ENCODE measurements around the gene ST3GAL4. TPM values are rescaled to one million over a fixed set of nuclear protein-coding genes. Genes with fewer than 3 reads are reported as not detected.

ST3GAL4 gene
- total RNA-seq, 1 experiment from 2014 or later, result 198 TPM

GRCh38 chr11:126437731-126438130 is 82.2 kb downstream of the ST3GAL4 start:
- no peak for DNase-seq (ENCODE audit: low read depth, low spot score)
- in situ Hi-C loops (cut with HindIII; ENCODE audit: low pct_unique_long_range_greater_than_20kb, low sequenced_read_pairs), result no loop called here

GRCh38 chr11:126438272-126438671 is 82.8 kb downstream of the ST3GAL4 start:
- in situ Hi-C loops (cut with HindIII; ENCODE audit: low pct_unique_long_range_greater_than_20kb, low sequenced_read_pairs), result no loop called here
- DNase-seq (ENCODE audit: low read depth, low spot score), result no peak

- DNase-seq (ENCODE audit: low read depth, low spot score), result no peak
- in situ Hi-C loops (cut with HindIII; ENCODE audit: low pct_unique_long_range_greater_than_20kb, low sequenced_read_pairs), result no loop called here
Observed at GRCh38 chr11:126438691-126439090, 83.2 kb downstream of the ST3GAL4 start.

- in situ Hi-C loops (cut with HindIII; ENCODE audit: low pct_unique_long_range_greater_than_20kb, low sequenced_read_pairs), result no loop called here
- DNase-seq (ENCODE audit: low read depth, low spot score), result no peak
Observed at GRCh38 chr11:126440276-126440675, 84.8 kb downstream of the ST3GAL4 start.

- in situ Hi-C loops (cut with HindIII; ENCODE audit: low pct_unique_long_range_greater_than_20kb, low sequenced_read_pairs), result no loop called here
- DNase-seq (ENCODE audit: low read depth, low spot score), result peak; percentile 76
Observed at GRCh38 chr11:126440792-126441514, 85.5 kb downstream of the ST3GAL4 start.

GRCh38 chr11:126443120-126443519 is 87.6 kb downstream of the ST3GAL4 start:
- DNase-seq (ENCODE audit: low read depth, low spot score), result no peak
- in situ Hi-C loops (cut with HindIII; ENCODE audit: low pct_unique_long_range_greater_than_20kb, low sequenced_read_pairs), result no loop called here

GRCh38 chr11:126444072-126444471 is 88.6 kb downstream of the ST3GAL4 start:
- no peak for DNase-seq (ENCODE audit: low read depth, low spot score)
- in situ Hi-C loops (cut with HindIII; ENCODE audit: low pct_unique_long_range_greater_than_20kb, low sequenced_read_pairs), result no loop called here

GRCh38 chr11:126446581-126446980 is 91.1 kb downstream of the ST3GAL4 start:
- in situ Hi-C loops (cut with HindIII; ENCODE audit: low pct_unique_long_range_greater_than_20kb, low sequenced_read_pairs), result no loop called here
- DNase-seq (ENCODE audit: low read depth, low spot score), result no peak

GRCh38 chr11:126450198-126450597 is 94.7 kb downstream of the ST3GAL4 start:
- DNase-seq (ENCODE audit: low read depth, low spot score), result no peak
- in situ Hi-C loops (cut with HindIII; ENCODE audit: low pct_unique_long_range_greater_than_20kb, low sequenced_read_pairs), result no loop called here

GRCh38 chr11:126450806-126451205 is 95.3 kb downstream of the ST3GAL4 start:
- no peak for DNase-seq (ENCODE audit: low read depth, low spot score)
- in situ Hi-C loops (cut with HindIII; ENCODE audit: low pct_unique_long_range_greater_than_20kb, low sequenced_read_pairs), result no loop called here

- no peak for DNase-seq (ENCODE audit: low read depth, low spot score)
- in situ Hi-C loops (cut with HindIII; ENCODE audit: low pct_unique_long_range_greater_than_20kb, low sequenced_read_pairs), result no loop called here
Observed at GRCh38 chr11:126451211-126451802, 95.8 kb downstream of the ST3GAL4 start.

GRCh38 chr11:126452241-126453101 is 97.0 kb downstream of the ST3GAL4 start:
- in situ Hi-C loops (cut with HindIII; ENCODE audit: low pct_unique_long_range_greater_than_20kb, low sequenced_read_pairs), result no loop called here
- no peak for DNase-seq (ENCODE audit: low read depth, low spot score)

GRCh38 chr11:126456089-126456488 is 100.6 kb downstream of the ST3GAL4 start:
- no peak for DNase-seq (ENCODE audit: low read depth, low spot score)
- in situ Hi-C loops (cut with HindIII; ENCODE audit: low pct_unique_long_range_greater_than_20kb, low sequenced_read_pairs), result no loop called here

- in situ Hi-C loops (cut with HindIII; ENCODE audit: low pct_unique_long_range_greater_than_20kb, low sequenced_read_pairs), result no loop called here
Observed at GRCh38 chr11:126456783-126457542, 101.5 kb downstream of the ST3GAL4 start.

GRCh38 chr11:126457817-126458216 is 102.3 kb downstream of the ST3GAL4 start:
- in situ Hi-C loops (cut with HindIII; ENCODE audit: low pct_unique_long_range_greater_than_20kb, low sequenced_read_pairs), result no loop called here
- DNase-seq (ENCODE audit: low read depth, low spot score), result no peak

More at GRCh38 chr11:126456783-126457542, 101.5 kb downstream of the ST3GAL4 start:
- DNase-seq (ENCODE audit: low read depth, low spot score), result no peak

GRCh38 chr11:126459691-126460281 is 104.3 kb downstream of the ST3GAL4 start:
- no peak for DNase-seq (ENCODE audit: low read depth, low spot score)
- in situ Hi-C loops (cut with HindIII; ENCODE audit: low pct_unique_long_range_greater_than_20kb, low sequenced_read_pairs), result no loop called here

- in situ Hi-C loops (cut with HindIII; ENCODE audit: low pct_unique_long_range_greater_than_20kb, low sequenced_read_pairs), result no loop called here
- DNase-seq (ENCODE audit: low read depth, low spot score), result no peak
Observed at GRCh38 chr11:126460417-126461095, 105.1 kb downstream of the ST3GAL4 start.

Measured in SK-MEL-5 (cell line).